Activated CD4-positive, alpha-beta T cell treated with anti-CD3 and anti-CD28 coated beads, Interleukin-2, Interleukin-4, amounts not matched to agents 100 ng/mL and 50 ng/mL, durations not matched to agents 16 hours and 8 hours (primary cell): ENCODE measurements around the gene DARS2.

Source experiments
- DNase-seq: peaks from one replicate; pipeline ENCODE4 v3.0.0-alpha.2; 2020; ENCODE audit warnings: low spot score

Gene DARS2

DNA sequence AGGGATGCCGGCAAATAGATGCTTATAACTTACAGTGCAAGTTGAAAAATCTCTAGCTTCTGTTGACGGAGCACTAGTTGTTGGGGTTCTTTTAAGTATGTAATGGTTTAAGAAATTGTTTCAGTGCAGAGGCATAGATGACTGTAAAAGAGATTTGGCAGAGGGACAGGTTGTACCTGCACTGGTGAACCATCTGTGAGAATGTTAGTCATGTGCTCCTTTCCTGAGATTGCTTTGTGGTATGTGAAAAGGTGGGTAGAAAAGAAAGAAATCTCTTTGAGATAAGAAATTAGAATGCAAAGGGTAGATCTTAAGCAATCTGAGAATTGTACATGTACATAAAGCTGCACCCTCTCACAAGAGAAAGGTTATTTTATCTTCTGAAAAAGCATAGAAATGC, 63.2 kb downstream of the DARS2 start:
- no peak for DNase-seq

DNA sequence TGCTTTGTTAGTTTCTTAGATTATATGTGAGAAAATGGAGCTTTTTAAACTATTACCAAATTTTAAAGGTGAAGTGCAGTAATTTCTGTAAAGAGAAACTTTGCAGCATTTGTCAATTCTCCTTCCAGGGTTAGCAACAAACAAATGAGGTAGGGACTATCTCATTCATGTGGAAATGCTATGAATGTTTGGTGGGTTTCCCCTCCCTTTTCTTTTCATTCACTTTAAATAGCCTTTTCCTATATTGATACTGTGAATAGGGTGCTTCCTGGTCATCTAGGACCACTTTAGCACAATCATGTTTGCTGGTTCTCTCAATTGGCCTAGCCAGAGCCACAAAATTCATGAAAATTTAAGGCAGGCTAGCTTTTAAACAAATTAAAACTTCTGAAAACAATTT, 64.3 kb downstream of the DARS2 start:
- no peak for DNase-seq

DNA sequence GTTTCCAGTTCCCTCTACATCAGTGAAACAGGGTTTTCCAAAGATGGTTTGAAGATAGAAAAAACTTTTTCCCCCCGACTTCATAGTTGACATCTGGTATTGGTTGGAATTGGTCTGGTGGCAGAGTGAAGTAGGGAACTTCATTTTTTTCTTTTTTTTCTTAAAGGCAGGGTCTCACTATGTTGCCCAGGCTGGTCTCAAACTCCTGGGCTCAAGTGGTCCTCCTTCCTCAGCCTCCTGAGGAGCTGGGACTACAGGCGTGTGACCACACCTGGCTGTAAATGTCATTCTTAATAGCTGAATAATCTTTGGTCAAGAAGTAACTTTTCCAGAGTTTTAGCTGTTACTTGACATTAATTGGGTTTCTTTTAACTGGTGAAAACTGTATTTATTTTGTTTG, 65.4 kb downstream of the DARS2 start:
- DNase-seq, result no peak

DNA sequence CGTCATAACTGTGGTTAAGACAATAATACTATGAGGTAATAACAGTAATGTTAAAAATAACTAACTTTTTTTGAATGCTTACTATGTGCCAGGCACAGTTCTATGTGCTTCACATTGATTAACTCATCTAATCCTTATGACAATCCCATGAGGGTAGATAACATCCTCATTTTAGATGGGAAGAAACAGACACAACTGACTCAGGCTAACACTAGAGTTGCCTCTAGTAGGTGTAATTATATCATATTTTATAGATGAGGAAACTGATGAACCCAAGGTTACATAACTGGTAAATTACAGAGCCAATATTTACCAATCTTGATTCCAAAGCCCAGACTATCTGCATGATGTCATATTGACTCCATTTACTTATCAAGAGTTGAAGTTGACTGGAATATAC, 69.1 kb downstream of the DARS2 start:
- no peak for DNase-seq

DNA sequence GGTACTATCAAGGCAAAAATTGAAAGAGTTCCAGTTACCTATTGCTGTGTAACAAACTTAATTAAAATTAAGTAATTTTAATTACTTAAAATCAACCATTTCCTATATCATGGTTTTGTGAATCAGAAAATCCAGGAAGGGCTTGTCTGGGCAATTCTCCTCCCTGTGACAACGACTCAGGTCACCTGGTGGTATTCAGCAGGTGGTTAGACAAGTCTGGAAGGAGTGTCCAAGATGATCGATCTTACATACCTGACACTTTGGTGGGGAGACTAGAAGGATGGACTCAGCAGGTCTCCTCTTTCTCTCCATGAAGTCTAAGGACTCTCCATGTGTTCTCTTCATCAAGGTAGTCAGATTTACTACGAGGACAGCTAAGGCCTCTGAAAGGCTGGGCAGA, 69.7 kb downstream of the DARS2 start:
- DNase-seq, result no peak

DNA sequence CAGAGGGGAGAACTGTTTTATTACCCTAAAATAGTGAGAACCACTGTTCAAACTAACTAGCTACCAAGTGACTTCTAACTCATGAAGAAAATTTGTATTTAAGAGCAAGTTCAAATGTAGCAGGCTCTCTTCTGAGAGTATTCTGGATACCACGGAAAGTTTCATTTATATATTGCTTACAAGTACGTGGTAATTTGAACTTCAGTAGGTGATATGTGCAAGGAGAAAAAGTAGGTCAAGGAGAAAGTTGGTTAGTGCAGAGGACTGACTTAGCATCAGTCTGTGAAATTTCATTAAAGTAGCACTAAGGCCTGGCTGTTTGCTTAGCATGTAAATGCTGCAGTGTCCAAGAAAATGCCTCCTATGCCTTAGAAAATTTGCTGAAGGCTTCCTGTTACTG, 76.0 kb downstream of the DARS2 start:
- DNase-seq, result no peak

DNA sequence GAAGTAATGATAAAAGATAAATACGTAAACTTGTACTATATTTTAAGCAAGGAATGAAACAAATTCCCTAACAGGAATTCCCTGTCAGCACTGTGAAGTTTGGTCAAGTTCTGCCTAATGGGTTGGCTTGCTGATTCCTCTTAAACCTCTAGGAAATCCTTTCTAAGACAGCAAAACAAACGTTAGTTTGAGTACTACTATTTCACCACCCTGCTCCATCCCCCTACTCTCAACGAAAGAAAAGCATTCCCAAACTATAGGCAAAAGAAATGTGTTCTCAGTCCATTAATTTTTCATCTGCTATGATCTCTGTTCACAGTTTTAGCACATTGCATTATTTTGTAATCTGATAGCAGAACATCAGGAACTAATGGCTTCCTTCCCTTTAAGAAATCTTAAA, 76.5 kb downstream of the DARS2 start:
- DNase-seq, result no peak

DNA sequence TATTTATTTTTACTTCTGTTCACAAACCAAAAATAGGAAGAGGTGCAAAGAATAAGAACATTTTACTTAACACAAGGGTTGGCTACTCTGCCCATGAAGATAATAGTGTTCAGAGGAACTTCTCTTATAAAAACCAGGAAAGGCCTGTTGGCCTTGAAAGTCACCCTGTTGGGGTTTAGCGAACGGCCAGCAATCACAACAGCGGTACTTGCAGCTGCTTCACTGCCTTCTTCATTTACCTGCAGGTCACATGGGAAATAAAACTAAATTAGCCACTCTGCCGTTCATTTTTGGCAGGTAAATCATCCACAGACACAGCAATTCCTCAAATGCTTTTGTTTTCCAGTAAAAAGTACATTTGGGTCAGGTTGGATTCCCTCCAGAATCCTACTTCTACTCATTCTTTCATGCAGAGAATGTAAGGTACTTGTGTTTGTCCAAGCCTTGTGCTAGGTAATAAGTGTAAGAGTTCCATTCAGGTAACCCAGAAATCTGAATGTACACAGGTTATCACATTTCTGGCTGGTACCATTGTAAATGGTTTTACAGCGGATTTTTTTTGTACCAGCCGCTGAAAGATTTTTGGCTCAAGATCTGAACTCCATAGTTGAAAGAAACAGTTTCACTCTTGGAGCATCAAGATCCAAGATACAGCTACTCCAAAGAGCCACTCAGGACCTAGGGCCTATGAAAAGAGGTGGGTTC, 79.5 kb downstream of the DARS2 start:
- no peak for DNase-seq
